K562 (cell line): ENCODE measurements around the gene GSC. TPM values are rescaled to one million over a fixed set of nuclear protein-coding genes. Genes with fewer than 3 reads are reported as not detected.

Source experiments
- ATAC-seq: fragments of 200-7000 bp; cut with Tn5 transposase; 3 replicates; pipeline ENCODE4 v1.9.1; 2020; ENCODE audit warnings: moderate library complexity
- BruUV-seq: library from RNA; stranded (reverse); fragments of 400-500 nt; replicated peaks from 2 replicates; lab custom pipeline; 2021; lab: Mats Ljungman, UMichigan
- CTCF ChIA-PET: fragments of 300-600 bp; formaldehyde crosslinking; extraction: SDS; loops from one replicate; lab custom pipeline; 2021; ENCODE audit warnings: low intra/inter-chr PET ratio; lab: Yijun Ruan, JAX
- POLR2A ChIA-PET: fragments of 300-600, 350-650 bp; sonication (Branson Sonifier 250); formaldehyde crosslinking; extraction: SDS; loops from one replicate; lab custom pipeline; 2021; ENCODE audit warnings: antibody characterized with exemption, inconsistent platforms; lab: Yijun Ruan, JAX
- DNase-seq, 4 experiments: peaks; one replicate each; pipeline versions ENCODE4 v3.0.0 to v3.0.0-alpha.2; 2011 to 2018; ENCODE audit warnings: low spot score in 3 of 4, mixed read lengths in 3 of 4; ENCODE audit errors: extremely low read depth in 1 of 4
- FAIRE-seq: peaks from 2 replicates; lab custom pipeline; 2011; peaks lifted over from hg19 to GRCh38; lab: Jason Lieb, UNC
- H2AFZ ChIP-seq: 2 replicates; pipeline ENCODE4 v1.6.0; 2011; ENCODE audit warnings: low read depth, low read length, control low read depth, inconsistent platforms
- H3K27ac ChIP-seq: fragments of 200-600 bp; 3 replicates; pipeline ENCODE4 v1.8.0; 2011; ENCODE audit warnings: low read depth, mild to moderate bottlenecking, control low read depth, inconsistent platforms, low read length, moderate library complexity, mixed read lengths; ENCODE audit errors: extremely low read depth
- H3K27me3 ChIP-seq, 2 experiments: fragments of 300-600 bp in 1 of 2; 2 replicates in 1 of 2; 3 replicates in 1 of 2; pipeline versions ENCODE4 v1.6.0 to v1.8.0; 2011; ENCODE audit warnings: inconsistent platforms in 2 of 2, low read length in 2 of 2, mild to moderate bottlenecking in 1 of 2, mixed read lengths in 1 of 2, moderate library complexity in 1 of 2; ENCODE audit not compliant: control insufficient read depth in 2 of 2, insufficient read depth in 2 of 2
- H3K36me3 ChIP-seq: fragments of 300-600 bp; 3 replicates; pipeline ENCODE4 v1.8.0; 2011; ENCODE audit warnings: mild to moderate bottlenecking, low read length, inconsistent platforms; ENCODE audit not compliant: control insufficient read depth, insufficient read depth
- H3K4me1 ChIP-seq, 2 experiments: fragments of 200-600 bp in 1 of 2; replicated peaks in 1 of 2; 2 replicates in 1 of 2; 3 replicates in 1 of 2; pipeline versions ENCODE4 v1.5.1 to v1.8.0; 2011; ENCODE audit warnings: inconsistent platforms in 2 of 2, low read length in 2 of 2, mild to moderate bottlenecking in 1 of 2, mixed read lengths in 1 of 2, moderate library complexity in 1 of 2; ENCODE audit not compliant: control insufficient read depth in 2 of 2, insufficient read depth in 2 of 2
- H3K4me2 ChIP-seq: 2 replicates; pipeline ENCODE4 v1.6.1; 2011; ENCODE audit warnings: low read length, control low read depth, inconsistent platforms, mixed read lengths; ENCODE audit not compliant: insufficient read depth
- H3K4me3 ChIP-seq: fragments of 200-600 bp; sonication (generic), shearing (Covaris generic); 2 replicates; pipeline ENCODE4 v1.5.1; 2016; ENCODE audit warnings: control low read depth, inconsistent platforms
- H3K79me2 ChIP-seq: fragments of 200-600 bp; 3 replicates; pipeline ENCODE4 v1.8.0; 2011; ENCODE audit warnings: low read length, inconsistent platforms; ENCODE audit not compliant: control insufficient read depth, insufficient read depth
- H3K9ac ChIP-seq, 2 experiments: 2 replicates each; pipeline versions ENCODE4 v1.6.0 to v1.6.1; 2011; ENCODE audit warnings: low read depth in 2 of 2, low read length in 2 of 2, control low read depth in 1 of 2, inconsistent platforms in 1 of 2, mild to moderate bottlenecking in 1 of 2, mixed read lengths in 1 of 2; ENCODE audit not compliant: insufficient read depth in 1 of 2
- H3K9me1 ChIP-seq: one replicate; pipeline ENCODE4 v1.6.0; 2011; ENCODE audit warnings: inconsistent platforms, mild to moderate bottlenecking, low read length, moderate library complexity; ENCODE audit not compliant: control insufficient read depth, insufficient read depth
- H3K9me3 ChIP-seq: replicated peaks from 2 replicates; pipeline ENCODE4 v1.5.1; 2011; ENCODE audit warnings: low read depth, low read length, inconsistent platforms; ENCODE audit not compliant: control insufficient read depth, insufficient read depth
- H4K20me1 ChIP-seq: replicated peaks from 2 replicates; pipeline ENCODE4 v1.6.1; 2011; ENCODE audit warnings: low read length, inconsistent platforms, mixed read lengths; ENCODE audit not compliant: control insufficient read depth, insufficient read depth
- HDAC1 ChIP-seq, 2 experiments: fragments of 450-650 bp; IDR thresholded peaks; 2 replicates each; pipeline ENCODE4 v1.6.1; 2016 to 2017; ENCODE audit warnings: inconsistent platforms in 1 of 2, mild to moderate bottlenecking in 1 of 2, moderate library complexity in 1 of 2
- MGA ChIP-seq: fragments of 450-650 bp; IDR thresholded peaks from 2 replicates; pipeline ENCODE4 v1.6.1; 2016; ENCODE audit warnings: mild to moderate bottlenecking, moderate library complexity
- WGBS: fragments of 100-300 bp; shearing (Covaris generic); methylation state at CpG from one replicate; pipeline ENCODE4 v1.1.6; 2016; ENCODE audit warnings: low coverage, mixed read lengths; ENCODE audit not compliant: insufficient coverage; ENCODE audit errors: missing lambda C conversion rate; 5-methylcytosine and 5-hydroxymethylcytosine counted together
- in situ Hi-C: fragments of 300-500 bp; cut with MboI; formaldehyde crosslinking; loops from 4 replicates; pipeline ENCODE4 v1.15.0; 2018; ENCODE audit warnings: inconsistent platforms, mixed read lengths
- intact Hi-C: fragments of 100-400 bp; cut with micrococcal nuclease; formaldehyde crosslinking; loops from 2 replicates; pipeline ENCODE4 v1.14.2; 2022
- polyA plus RNA-seq, 8 experiments: library from polyadenylated mRNA; depleted of rRNA in 4 of 8; stranded (reverse) in 5 of 8; unstranded in 3 of 8; fragments of >200 nt; fragmentation: Nextera tagmentation in 2 of 8; fragmentation: Illumina TruSeq in 1 of 8; extraction: Ambion mirVana in 2 of 8; extraction: Trizol in 1 of 8; gene quantifications; 2 replicates each; pipeline versions ENCODE4 v1.2.1 to v1.2.3, GENCODE V29; 2011 to 2014; ENCODE audit warnings: inconsistent platforms in 1 of 8, missing spikeins in 1 of 8
- total RNA-seq, 7 experiments: library from RNA; depleted of rRNA in 6 of 7; stranded (reverse); fragments of >200 nt in 6 of 7; fragmentation: Illumina TruSeq in 2 of 7; extraction: Trizol in 2 of 7; gene quantifications; 2 replicates each; pipeline versions ENCODE4 v1.2.1 to v1.2.3, GENCODE V29; 2011 to 2021; ENCODE audit warnings: low replicate concordance in 1 of 7

GSC gene
- total and polyA plus RNA-seq, 9 of the 15 experiments (the other 6 are each of a cell fraction or from before 2014, with no cell fraction given), result not detected

GRCh38 chr14:94767321-94767878 is 2.5 kb downstream of the GSC start:
- Histone ChIP-seq H3K9ac (no peak overlapping the region), H3K4me1 (peaks cover 0 to 5% of the 10 kb centered on the region in 2 experiments; a peak in 2 of 5 replicates), H3K27ac (no peak overlapping the region), H2AFZ (no peak overlapping the region), H3K9me3 (no peaks in the 10 kb centered on the region), H3K4me3 (no peak overlapping the region), H3K4me2 (no peak overlapping the region), H4K20me1 (no peaks in the 10 kb centered on the region), H3K27me3 (peaks cover 0 to 41% of the 10 kb centered on the region in 2 experiments; a peak in 4 of 5 replicates), H3K36me3 (no peaks in the 10 kb centered on the region), H3K79me2 (no peaks in the 10 kb centered on the region), H3K9me1 (no peaks in the 10 kb centered on the region)
- POLR2A ChIA-PET, result no interaction called here
- TF ChIP-seq HDAC1 (IDR thresholded peaks at IDR 0.05) (no peak), MGA (no peak)
- 3% methylated on average over 10 of the region's 27 CpGs for WGBS
- ATAC-seq, result no peak
- intact Hi-C loops (no loop called here), in situ Hi-C loops (no loop called here)
- CTCF ChIA-PET, result no interaction called here
- no peak for FAIRE-seq
- no TSS peak for BruUV-seq
- DNase-seq, result no peak
